Measurements from ENCODE around the gene TTPAL. TPM values are rescaled to one million over a fixed set of nuclear protein-coding genes. Genes with fewer than 3 reads are reported as not detected.

The TTPAL gene
- total RNA-seq, 2 experiments from 2014 or later: 9.0 to 9.9 TPM

DNA sequence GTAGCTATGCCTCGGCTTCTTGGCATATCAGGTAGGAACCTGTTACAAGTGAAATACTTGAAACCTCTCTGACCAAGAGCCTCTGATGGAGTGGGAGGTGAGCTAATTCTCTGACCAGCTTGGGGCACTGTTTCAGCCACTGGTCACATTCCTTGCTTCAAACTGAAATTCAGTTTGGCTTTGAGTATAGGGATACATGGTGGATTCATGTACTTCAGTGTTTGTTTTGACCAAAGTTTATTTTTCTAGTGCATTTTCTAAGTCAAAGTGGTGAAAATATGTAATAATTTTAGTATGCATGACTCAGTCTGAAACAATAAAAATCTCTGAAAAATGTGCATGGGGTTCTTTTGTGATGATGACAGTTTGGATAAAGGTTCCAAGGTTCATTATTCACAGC, 18.6 kb downstream of the TTPAL start:
- Mint-ChIP-seq H3K27ac (peak overlapping the region; percentile 52), H3K4me1 (ENCODE audit: low read depth) (no peaks in the 10 kb centered on the region), H3K36me3 (ENCODE audit: low read depth) (peaks cover 97% of the 10 kb centered on the region), H3K4me3 (no peak overlapping the region), H3K27me3 (no peaks in the 10 kb centered on the region), H3K9me3 (no peaks in the 10 kb centered on the region)
- TF ChIP-seq CTCF (IDR thresholded peaks at IDR 0.05): no peak
- Histone ChIP-seq H3K36me3 (ENCODE audit: insufficient read depth, low read length) (peaks cover 84% of the 10 kb centered on the region), H3K9me3 (ENCODE audit: control insufficient read depth in 1 of 2, insufficient read depth in 1 of 2, low read length in 2 of 2) (no peaks in the 10 kb centered on the region), H3K4me1 (ENCODE audit: insufficient read depth, low read length) (no peaks in the 10 kb centered on the region), H3K27me3 (ENCODE audit: control insufficient read depth in 1 of 2, insufficient read depth in 2 of 2, low read length in 2 of 2) (no peaks in the 10 kb centered on the region), H3K27ac (ENCODE audit: low read depth in 1 of 2, low read length in 2 of 2) (no peak overlapping the region), H3K4me3 (ENCODE audit: low read length) (no peak overlapping the region)
- intact Hi-C loops (cut with DNase I, micrococcal nuclease): no loop called here
- CTCF ChIA-PET: no interaction called here
- DNase-seq (no peak), ATAC-seq (ENCODE audit: poor library complexity) (no peak)
- POLR2A ChIA-PET: no interaction called here

DNA sequence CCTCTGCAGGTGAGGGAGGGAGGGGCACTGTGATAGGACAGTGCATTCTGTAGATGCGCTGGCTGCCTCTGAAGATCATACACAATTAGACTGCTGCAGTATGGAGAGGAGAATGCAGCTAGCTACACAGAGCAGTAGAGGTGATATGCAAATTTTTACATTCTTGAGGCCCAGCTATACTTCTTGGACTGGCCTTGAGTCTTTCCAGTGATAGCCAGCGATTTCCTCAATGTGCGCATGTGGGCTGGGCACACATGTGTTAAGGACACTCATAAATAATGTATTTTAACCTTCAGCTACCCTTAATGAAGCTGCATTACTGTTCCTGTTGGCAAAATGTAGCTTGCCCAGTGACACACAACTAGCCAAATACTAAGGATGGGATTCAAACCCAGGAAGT, 19.0 kb downstream of the TTPAL start:
- no peak for DNase-seq
- H3K9me3 Mint-ChIP-seq: no peaks in the 10 kb centered on the region
- H3K9me3 ChIP-seq (ENCODE audit: control insufficient read depth in 1 of 2, insufficient read depth in 1 of 2, low read length in 2 of 2): no peaks in the 10 kb centered on the region
- no peak overlapping the region for H3K4me3 Mint-ChIP-seq
- H3K4me3 ChIP-seq (ENCODE audit: low read length): no peak overlapping the region
- H3K27me3 ChIP-seq (ENCODE audit: control insufficient read depth in 1 of 2, insufficient read depth in 2 of 2, low read length in 2 of 2): no peaks in the 10 kb centered on the region
- peak overlapping the region; percentile 52 for H3K27ac Mint-ChIP-seq
- no peak overlapping the region for H3K27ac ChIP-seq (ENCODE audit: low read depth in 1 of 2, low read length in 2 of 2)
- POLR2A ChIA-PET: no interaction called here
- no peaks in the 10 kb centered on the region for H3K4me1 Mint-ChIP-seq (ENCODE audit: low read depth)
- H3K36me3 Mint-ChIP-seq (ENCODE audit: low read depth): peaks cover 97% of the 10 kb centered on the region
- no peak for TF ChIP-seq CTCF (IDR thresholded peaks at IDR 0.05)
- H3K36me3 ChIP-seq (ENCODE audit: insufficient read depth, low read length): peaks cover 84% of the 10 kb centered on the region
- CTCF ChIA-PET: no interaction called here
- no peaks in the 10 kb centered on the region for H3K27me3 Mint-ChIP-seq
- H3K4me1 ChIP-seq (ENCODE audit: insufficient read depth, low read length): no peaks in the 10 kb centered on the region
- ATAC-seq (ENCODE audit: poor library complexity): no peak
- intact Hi-C loops (cut with DNase I, micrococcal nuclease): no loop called here

DNA sequence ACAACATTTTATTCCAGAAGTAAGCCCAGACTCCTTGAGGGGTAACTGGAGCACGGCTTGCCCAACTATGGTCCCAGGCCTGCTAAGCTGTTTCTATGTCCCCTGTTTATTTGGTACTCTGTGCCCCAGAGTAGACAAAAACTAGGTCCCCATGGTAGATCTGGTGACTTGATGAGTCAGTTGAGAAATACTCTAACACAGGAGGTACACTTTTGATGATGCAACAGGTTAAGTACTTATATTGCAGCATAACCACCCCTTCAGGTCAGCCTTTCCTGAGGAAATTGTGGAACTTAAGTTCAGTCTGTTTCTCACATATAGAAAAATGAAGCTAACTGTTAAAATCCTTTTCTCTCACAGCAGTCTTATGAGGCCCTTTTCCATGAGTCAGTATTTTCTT, 19.6 kb downstream of the TTPAL start:
- intact Hi-C loops (cut with DNase I, micrococcal nuclease): no loop called here
- POLR2A ChIA-PET: no interaction called here
- ATAC-seq (ENCODE audit: poor library complexity) (no peak), DNase-seq (peak in 1 of 14 experiments; percentile 32)
- Mint-ChIP-seq H3K27ac (peak overlapping the region; percentile 52), H3K4me3 (no peak overlapping the region), H3K27me3 (no peaks in the 10 kb centered on the region), H3K36me3 (ENCODE audit: low read depth) (peaks cover 97% of the 10 kb centered on the region), H3K9me3 (no peaks in the 10 kb centered on the region), H3K4me1 (ENCODE audit: low read depth) (no peaks in the 10 kb centered on the region)
- H3K27ac ChIP-seq (ENCODE audit: low read depth in 1 of 2, low read length in 2 of 2): no peak overlapping the region
- peaks cover 84% of the 10 kb centered on the region for H3K36me3 ChIP-seq (ENCODE audit: insufficient read depth, low read length)
- H3K4me3 ChIP-seq (ENCODE audit: low read length): no peak overlapping the region
- H3K4me1 ChIP-seq (ENCODE audit: insufficient read depth, low read length): no peaks in the 10 kb centered on the region
- H3K9me3 ChIP-seq (ENCODE audit: control insufficient read depth in 1 of 2, insufficient read depth in 1 of 2, low read length in 2 of 2): no peaks in the 10 kb centered on the region
- no peak for TF ChIP-seq CTCF (IDR thresholded peaks at IDR 0.05)
- H3K27me3 ChIP-seq (ENCODE audit: control insufficient read depth in 1 of 2, insufficient read depth in 2 of 2, low read length in 2 of 2): no peaks in the 10 kb centered on the region
- CTCF ChIA-PET: no interaction called here
